GM23248 (cell line): Measurements from ENCODE around the gene SMURF2.

ENCODE experiments used
- EZH2 ChIP-seq: fragments of 200-600 bp; sonication (generic); IDR thresholded peaks from 2 replicates; pipeline ENCODE4 v1.6.1; 2018; ENCODE audit warnings: antibody characterized with exemption, mild to moderate bottlenecking; ENCODE audit not compliant: insufficient read depth, poor library complexity, severe bottlenecking
- EZH2phosphoT487 ChIP-seq: fragments of 200-600 bp; sonication (generic); IDR thresholded peaks from 2 replicates; pipeline ENCODE4 v1.6.1; 2018; ENCODE audit warnings: antibody characterized with exemption, moderate library complexity, mild to moderate bottlenecking, low read depth; ENCODE audit not compliant: insufficient read depth

GRCh38 chr17:64519601-64520000 is 142.5 kb downstream of the SMURF2 start:
- TF ChIP-seq EZH2 (no peak), EZH2phosphoT487 (no peak)
